Measurements from ENCODE around the gene UTRN.

Gene UTRN

GRCh38 chr6:144283646-144284477 is 1.3 kb upstream of the UTRN start:
- DNase-seq (ENCODE audit: low read depth): no peak

- no peak for DNase-seq (ENCODE audit: low read depth)
These were observed 705 bp upstream of the UTRN start for GRCh38 chr6:144284478-144284782.

DNA sequence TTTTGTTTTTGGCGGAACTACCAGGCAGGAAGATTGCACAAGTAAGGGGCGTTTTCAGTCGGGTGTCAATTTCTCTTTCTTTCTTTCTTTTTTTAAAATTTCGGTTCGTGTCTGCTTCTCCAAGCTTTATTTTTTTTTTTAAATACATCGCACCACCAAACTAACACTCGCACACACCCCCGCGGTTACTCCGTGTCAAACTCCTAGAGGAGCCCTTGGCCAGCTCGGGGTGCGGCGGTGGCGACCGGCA is 338 bp downstream of the UTRN start:
- no peak for DNase-seq (ENCODE audit: low read depth)

DNA sequence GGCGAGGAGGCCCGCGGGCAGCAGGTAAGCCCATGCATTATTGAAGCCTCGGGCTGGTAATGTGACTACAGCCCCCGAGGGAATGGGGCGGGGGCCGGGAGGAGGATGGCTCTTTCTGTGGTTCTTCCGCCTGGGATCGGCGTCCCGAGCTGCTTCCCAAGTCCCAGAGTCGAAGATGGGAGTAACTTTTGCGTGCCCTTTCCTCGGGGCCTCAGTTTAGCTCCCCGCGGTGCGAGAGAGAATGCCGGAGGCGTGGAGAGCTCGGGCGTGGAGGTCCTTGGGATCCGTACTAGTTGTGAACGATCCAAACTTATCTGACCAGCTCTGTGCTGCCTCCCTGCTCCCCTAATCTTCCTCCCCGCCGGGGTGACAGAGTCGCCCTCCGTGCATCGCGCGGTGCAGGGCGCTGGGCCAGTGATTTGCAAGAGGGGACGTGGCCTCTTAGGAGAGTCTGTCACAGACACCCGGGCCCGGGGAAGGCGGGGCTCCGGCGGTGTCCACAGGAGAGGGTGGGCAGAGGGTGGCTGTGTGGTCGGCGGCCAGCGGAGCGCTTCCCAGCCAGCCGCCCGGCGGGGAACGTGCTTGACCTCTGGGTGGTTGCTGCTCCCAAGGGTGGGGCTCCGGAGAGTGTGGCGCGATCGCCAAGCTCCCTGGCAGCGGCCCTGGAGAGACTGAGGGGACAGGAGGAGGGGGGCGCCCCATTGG is 815 bp downstream of the UTRN start:
- DNase-seq (ENCODE audit: low read depth): no peak

- no peak for DNase-seq (ENCODE audit: low read depth)
These were observed 1.6 kb downstream of the UTRN start for GRCh38 chr6:144286503-144287393.

GRCh38 chr6:144289006-144289405 is 3.9 kb downstream of the UTRN start:
- DNase-seq (ENCODE audit: low read depth): no peak

DNA sequence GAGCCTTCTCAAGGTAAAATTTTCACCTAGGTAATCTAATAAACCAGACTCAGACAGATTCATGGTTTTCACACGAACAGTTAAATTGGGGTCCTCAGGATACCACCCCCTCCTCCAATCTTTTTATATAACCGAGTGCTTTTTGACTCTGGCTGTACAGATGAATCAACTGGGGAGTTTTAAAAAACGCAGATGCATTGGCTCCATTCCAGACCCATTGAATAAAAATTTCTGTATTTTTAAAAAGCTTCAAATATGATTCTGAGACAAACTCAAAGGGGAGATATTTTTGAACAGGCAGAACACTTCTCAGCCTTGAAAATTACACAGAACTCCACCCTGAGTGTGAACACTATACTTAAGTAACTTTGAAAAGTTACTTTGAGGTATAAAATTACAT is 7.2 kb downstream of the UTRN start:
- DNase-seq (ENCODE audit: low read depth): no peak

DNA sequence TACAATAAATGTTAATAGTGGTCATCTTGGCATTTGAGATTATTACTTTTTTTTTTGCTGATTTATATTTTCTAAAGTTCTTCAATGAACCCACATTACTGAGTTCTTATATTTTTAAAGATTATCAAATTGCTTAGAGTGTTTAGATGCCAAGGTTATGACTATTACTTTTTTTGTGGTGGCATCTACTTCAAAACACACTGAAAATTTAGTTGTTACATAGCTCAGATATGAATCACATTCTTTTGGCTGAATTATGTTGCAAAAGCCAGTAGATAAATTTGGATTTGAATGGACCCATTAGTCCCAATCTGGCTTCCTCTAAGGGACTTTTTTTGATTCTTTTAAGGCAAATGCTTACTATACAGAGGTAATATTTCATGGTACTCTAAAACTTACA is 8.9 kb downstream of the UTRN start:
- no peak for DNase-seq (ENCODE audit: low read depth)

GRCh38 chr6:144295211-144295610 is 10.1 kb downstream of the UTRN start:
- no peak for DNase-seq (ENCODE audit: low read depth)

DNA sequence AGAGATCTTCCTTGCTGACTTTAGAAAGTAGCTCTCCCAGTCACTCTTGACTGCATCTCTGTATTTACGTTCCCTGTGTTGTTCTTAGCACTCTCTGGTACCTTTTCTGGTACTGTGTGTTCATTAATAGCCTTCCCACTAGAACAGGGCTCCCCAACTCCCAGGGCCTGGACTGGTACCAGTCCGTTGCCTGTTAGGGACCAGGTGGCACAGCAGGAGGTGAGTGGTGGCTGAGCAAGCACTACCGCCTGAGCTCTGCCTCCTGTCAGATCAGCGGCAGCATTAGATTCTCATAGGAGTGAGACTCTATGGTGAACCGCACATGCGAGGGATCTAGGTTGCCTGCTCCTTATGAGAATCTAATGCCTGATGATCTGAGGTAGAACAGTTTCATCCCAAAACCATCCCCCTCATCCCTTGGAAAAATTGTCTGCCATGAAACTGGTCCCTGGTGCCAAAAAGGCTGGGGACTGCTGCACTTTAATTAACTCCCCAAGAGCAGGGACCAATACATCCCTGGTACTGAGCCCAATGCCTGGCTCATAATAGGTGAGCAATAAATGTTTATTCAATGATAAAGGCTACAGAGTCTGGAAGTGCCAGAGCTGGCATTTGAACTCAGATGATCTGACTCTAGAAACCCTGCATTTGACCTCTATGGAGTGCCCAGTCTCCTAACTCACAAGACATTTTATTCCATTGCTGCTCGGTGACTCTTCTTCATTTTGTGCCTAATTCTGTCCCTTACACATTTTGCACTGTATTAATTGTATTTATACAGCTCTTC is 11.0 kb downstream of the UTRN start:
- DNase-seq (ENCODE audit: low read depth): no peak

GRCh38 chr6:144296973-144297372 is 11.8 kb downstream of the UTRN start:
- DNase-seq (ENCODE audit: low read depth): no peak

- DNase-seq (ENCODE audit: low read depth): no peak
These were observed 12.5 kb downstream of the UTRN start for GRCh38 chr6:144297511-144298100.

DNA sequence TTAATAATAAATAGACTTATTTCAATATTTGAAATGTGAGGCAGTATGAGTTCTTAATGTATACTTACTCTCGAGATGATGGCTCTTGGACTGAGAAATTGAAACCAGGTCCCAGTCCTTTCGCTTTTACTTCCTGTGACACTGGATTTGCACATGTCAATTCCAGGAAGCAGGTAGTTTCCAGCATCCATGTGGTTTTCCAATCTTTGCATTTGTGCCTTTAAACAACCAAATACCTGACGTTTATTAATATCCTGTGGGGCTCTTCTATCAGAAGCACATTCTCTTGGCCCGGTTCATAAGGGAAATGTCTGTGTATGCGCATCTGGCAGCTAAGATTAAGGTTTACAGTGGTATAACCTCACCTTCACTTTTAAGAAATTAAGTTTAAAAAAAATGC is 13.1 kb downstream of the UTRN start:
- DNase-seq (ENCODE audit: low read depth): no peak

GRCh38 chr6:144298916-144299315 is 13.8 kb downstream of the UTRN start:
- no peak for DNase-seq (ENCODE audit: low read depth)

DNA sequence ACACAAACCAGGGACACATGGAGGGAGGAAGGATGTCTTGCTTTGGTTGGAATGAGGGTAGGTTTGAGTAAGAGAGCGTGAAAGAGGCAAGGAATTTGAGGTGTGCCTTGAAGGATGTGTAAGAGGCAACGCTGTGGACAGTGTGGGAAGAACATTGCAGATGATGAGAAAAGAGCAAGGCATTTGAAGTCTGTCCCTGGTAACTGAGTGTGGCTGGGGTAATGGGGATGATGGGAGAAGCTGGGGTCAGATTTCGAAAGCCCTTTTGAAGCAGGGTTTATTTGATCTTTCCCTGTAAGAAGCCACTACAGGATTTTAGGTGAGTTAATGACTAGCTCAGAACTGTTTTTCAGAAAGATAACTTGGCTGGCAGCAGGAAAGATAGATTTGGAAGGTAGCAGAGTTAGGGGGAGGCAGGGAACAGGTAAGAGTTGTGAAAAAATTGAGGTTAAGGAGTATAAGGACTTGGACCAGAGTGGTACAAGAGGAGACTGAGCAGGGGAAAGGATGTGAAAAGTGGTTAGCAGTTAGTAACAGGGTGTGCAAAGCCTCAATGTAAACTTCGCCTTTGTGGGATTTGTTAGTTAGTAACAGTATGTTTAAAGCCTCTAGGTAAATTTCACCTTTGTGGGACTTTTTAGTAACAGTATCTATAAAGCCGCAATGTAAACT is 17.7 kb downstream of the UTRN start:
- DNase-seq (ENCODE audit: low read depth): no peak

- DNase-seq (ENCODE audit: low read depth): no peak
These were observed 19.2 kb downstream of the UTRN start for GRCh38 chr6:144304223-144304848.

DNA sequence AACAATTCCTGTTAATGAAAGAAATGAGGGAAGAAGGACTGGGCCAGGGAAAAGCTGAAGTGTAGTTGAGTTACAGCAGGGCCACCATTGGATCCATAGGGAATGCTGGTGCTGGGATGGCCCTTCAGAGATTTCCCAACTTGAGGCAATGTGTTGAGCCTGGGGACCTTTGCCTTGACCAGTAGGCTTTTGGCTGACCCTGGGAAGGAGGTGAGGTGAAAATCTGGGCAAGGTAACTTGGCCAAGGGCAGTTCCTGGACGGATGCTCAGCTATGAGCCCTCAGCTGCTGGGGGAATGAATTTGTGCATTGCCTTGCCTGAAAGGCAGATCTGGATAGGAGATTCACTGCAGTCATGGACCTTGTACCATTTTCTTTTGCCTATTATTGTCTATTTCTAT is 20.4 kb downstream of the UTRN start:
- DNase-seq (ENCODE audit: low read depth): no peak

- no peak for DNase-seq (ENCODE audit: low read depth)
These were observed 20.9 kb downstream of the UTRN start for GRCh38 chr6:144305985-144306384.

DNA sequence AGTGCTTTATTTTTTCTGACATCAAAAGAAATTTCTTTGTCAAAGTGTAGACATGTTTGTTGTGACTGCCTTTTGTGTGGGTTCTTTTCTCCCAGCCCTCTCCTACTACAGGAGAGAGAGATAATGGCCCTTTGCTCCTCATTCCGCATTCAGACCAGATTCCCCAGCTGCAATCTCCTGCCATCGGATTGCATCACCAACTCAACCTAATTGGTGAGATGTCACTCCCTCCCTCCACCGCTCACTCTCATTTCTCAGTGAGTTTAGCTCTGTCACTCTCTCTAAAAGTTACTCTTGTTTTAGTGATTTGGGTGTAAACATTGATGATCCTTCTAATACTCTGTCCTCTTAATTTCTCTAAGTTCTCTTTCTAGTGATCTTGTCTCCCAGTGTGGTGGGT is 22.7 kb downstream of the UTRN start:
- no peak for DNase-seq (ENCODE audit: low read depth)

DNA sequence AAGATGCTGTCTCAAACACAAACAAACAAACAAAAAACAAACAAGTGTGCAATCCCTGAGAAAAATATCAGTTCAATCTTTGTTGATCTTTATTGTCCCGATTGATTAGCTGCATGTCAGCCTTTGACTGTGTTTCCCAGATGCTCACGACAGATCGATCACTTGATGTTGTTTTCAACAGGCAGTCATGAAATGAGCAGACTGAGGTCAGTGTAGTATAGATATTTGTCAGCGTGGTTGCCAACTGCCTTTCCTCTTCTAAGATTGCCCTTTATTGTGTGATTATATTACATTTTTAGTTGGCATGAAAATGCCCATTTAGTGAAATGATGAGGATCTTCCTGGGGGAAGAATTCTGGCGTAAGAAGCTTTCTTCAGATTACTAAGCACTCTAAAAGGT is 25.6 kb downstream of the UTRN start:
- no peak for DNase-seq (ENCODE audit: low read depth)

DNA sequence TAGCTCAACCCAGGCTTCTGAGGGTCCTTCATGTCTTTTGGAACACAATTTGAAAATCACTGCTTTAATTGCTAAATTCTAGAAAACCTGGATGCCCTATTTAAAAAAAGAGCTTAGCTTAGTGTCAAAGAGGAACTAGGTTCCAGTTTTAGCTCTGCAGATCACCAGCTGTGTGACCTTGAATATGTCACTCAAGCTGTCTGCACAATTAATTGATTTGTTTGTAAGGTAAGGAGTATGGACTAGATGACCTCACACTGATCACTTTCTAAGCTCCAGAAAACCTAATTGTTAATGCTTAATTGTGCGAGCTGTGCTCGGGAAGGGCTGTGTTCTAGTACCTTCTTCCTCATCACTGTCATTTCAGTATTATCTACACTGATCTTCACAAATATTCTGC is 26.2 kb downstream of the UTRN start:
- no peak for DNase-seq (ENCODE audit: low read depth)

Measured in activated T-cell treated with anti-CD3 and anti-CD28 coated beads for 48 hours (primary cell).